ENCODE results near the gene OR2D2. TPM values are rescaled to one million over a fixed set of nuclear protein-coding genes. Genes with fewer than 3 reads are reported as not detected.

The OR2D2 gene
- polyA plus RNA-seq, 1 donor (not counting 4 experiments of a cell fraction or from before 2014, with no cell fraction given) = 0.14 TPM

GRCh38 chr11:6864438-6864837 is 27.9 kb downstream of the OR2D2 start:
- no peaks in the 10 kb centered on the region for H3K9me1 ChIP-seq (ENCODE audit: control insufficient read depth, extremely low read depth, insufficient read depth, low read length)
- FAIRE-seq (no peak), DNase-seq (ENCODE audit: low read depth, low spot score) (no peak)
- no peak overlapping the region for H2AFZ ChIP-seq (ENCODE audit: control insufficient read depth, low read length)
- H3K9me3 ChIP-seq (ENCODE audit: control insufficient read depth, low read depth, low read length) = no peaks in the 10 kb centered on the region
- TF ChIP-seq EZH2 (IDR thresholded peaks at IDR 0.05; ENCODE audit: low read length) (no peak), CTCF (optimal IDR thresholded peaks at IDR 0.05 in 1 of 3, IDR thresholded peaks at IDR 0.05 in 1 of 3, conservative IDR thresholded peaks at IDR 0.05 in 1 of 3; ENCODE audit: extremely low read depth in 1 of 3, insufficient read depth in 2 of 3, low read length in 3 of 3) (no peak)
- no peaks in the 10 kb centered on the region for H3K4me1 ChIP-seq (ENCODE audit: control insufficient read depth, extremely low read depth, insufficient read depth, low read length)
- no peak overlapping the region for H3K27ac ChIP-seq (ENCODE audit: control insufficient read depth, insufficient read depth, low read length)
- H3K79me2 ChIP-seq (ENCODE audit: control insufficient read depth, insufficient read depth, low read length) = no peaks in the 10 kb centered on the region
- H4K20me1 ChIP-seq (ENCODE audit: control insufficient read depth, extremely low read depth, insufficient read depth, low read length) = no peaks in the 10 kb centered on the region
- H3K27me3 ChIP-seq (ENCODE audit: control insufficient read depth, extremely low read depth, insufficient read depth, low read length) = no peaks in the 10 kb centered on the region
- H3K4me2 ChIP-seq (ENCODE audit: control insufficient read depth, extremely low read depth, insufficient read depth, low read depth, low read length) = no peak overlapping the region
- H3K9ac ChIP-seq (ENCODE audit: control insufficient read depth, extremely low read depth, insufficient read depth, low read length) = no peak overlapping the region
- dilution Hi-C loops (cut with MboI; ENCODE audit: extremely low pct_ligation_motif_present, low sequenced_read_pairs) = no loop called here
- H3K36me3 ChIP-seq (ENCODE audit: control insufficient read depth in 2 of 2, extremely low read depth in 1 of 2, insufficient read depth in 2 of 2, low read length in 2 of 2) = no peaks in the 10 kb centered on the region
- H3K4me3 ChIP-seq (ENCODE audit: control insufficient read depth in 2 of 3, extremely low read depth in 1 of 3, insufficient read depth in 2 of 3, low read depth in 1 of 3, low read length in 3 of 3) = no peak overlapping the region

- no peak within 1 kb of the TSS for H3K4me2 ChIP-seq (ENCODE audit: control insufficient read depth, extremely low read depth, insufficient read depth, low read depth, low read length)
- no peak within 1 kb of the TSS for H3K9ac ChIP-seq (ENCODE audit: control insufficient read depth, extremely low read depth, insufficient read depth, low read length)
- H3K4me3 ChIP-seq (ENCODE audit: control insufficient read depth in 2 of 3, extremely low read depth in 1 of 3, insufficient read depth in 2 of 3, low read depth in 1 of 3, low read length in 3 of 3) = no peak within 1 kb of the TSS
- H3K27ac ChIP-seq (ENCODE audit: control insufficient read depth, insufficient read depth, low read length) = no peak within 1 kb of the TSS
- no peaks in the 10 kb centered on the region for H3K9me3 ChIP-seq (ENCODE audit: control insufficient read depth, low read depth, low read length)
- H3K4me1 ChIP-seq (ENCODE audit: control insufficient read depth, extremely low read depth, insufficient read depth, low read length) = no peaks in the 10 kb centered on the region
- no peaks in the 10 kb centered on the region for H3K79me2 ChIP-seq (ENCODE audit: control insufficient read depth, insufficient read depth, low read length)
- DNase-seq (ENCODE audit: low read depth, low spot score) (no peak), FAIRE-seq (no peak)
- no peak within 1 kb of the TSS for H2AFZ ChIP-seq (ENCODE audit: control insufficient read depth, low read length)
- dilution Hi-C loops (cut with MboI; ENCODE audit: extremely low pct_ligation_motif_present, low sequenced_read_pairs) = no loop called here
- H4K20me1 ChIP-seq (ENCODE audit: control insufficient read depth, extremely low read depth, insufficient read depth, low read length) = no peaks in the 10 kb centered on the region
- H3K9me1 ChIP-seq (ENCODE audit: control insufficient read depth, extremely low read depth, insufficient read depth, low read length) = no peaks in the 10 kb centered on the region
- H3K36me3 ChIP-seq (ENCODE audit: control insufficient read depth in 2 of 2, extremely low read depth in 1 of 2, insufficient read depth in 2 of 2, low read length in 2 of 2) = no peaks in the 10 kb centered on the region
- TF ChIP-seq CTCF (optimal IDR thresholded peaks at IDR 0.05 in 1 of 3, IDR thresholded peaks at IDR 0.05 in 1 of 3, conservative IDR thresholded peaks at IDR 0.05 in 1 of 3; ENCODE audit: extremely low read depth in 1 of 3, insufficient read depth in 2 of 3, low read length in 3 of 3) = peak in 1 of 3 experiments; percentile 24
- no peak for TF ChIP-seq EZH2 (IDR thresholded peaks at IDR 0.05; ENCODE audit: low read length)
- H3K27me3 ChIP-seq (ENCODE audit: control insufficient read depth, extremely low read depth, insufficient read depth, low read length) = no peaks in the 10 kb centered on the region
Observed at GRCh38 chr11:6862961-6863360, 29.3 kb downstream of the OR2D2 start, which contains the start of gene OR10A2. Gene OR10A2, plus strand, starts transcription at chr11:6863057. Its CDS starts 6,698 bp downstream, at chr11:6869755.

Measured in keratinocyte (primary cell).